Smooth muscle cell of trachea (primary cell): ENCODE measurements around the gene ESF1. TPM values are rescaled to one million over a fixed set of nuclear protein-coding genes. Genes with fewer than 3 reads are reported as not detected.

Experiments
- total RNA-seq: library from RNA; depleted of rRNA; stranded (reverse); fragments of >200 nt; gene quantifications from 2 replicates; pipeline ENCODE4 v1.2.1, GENCODE V29; 2014

ESF1 gene, protein sequence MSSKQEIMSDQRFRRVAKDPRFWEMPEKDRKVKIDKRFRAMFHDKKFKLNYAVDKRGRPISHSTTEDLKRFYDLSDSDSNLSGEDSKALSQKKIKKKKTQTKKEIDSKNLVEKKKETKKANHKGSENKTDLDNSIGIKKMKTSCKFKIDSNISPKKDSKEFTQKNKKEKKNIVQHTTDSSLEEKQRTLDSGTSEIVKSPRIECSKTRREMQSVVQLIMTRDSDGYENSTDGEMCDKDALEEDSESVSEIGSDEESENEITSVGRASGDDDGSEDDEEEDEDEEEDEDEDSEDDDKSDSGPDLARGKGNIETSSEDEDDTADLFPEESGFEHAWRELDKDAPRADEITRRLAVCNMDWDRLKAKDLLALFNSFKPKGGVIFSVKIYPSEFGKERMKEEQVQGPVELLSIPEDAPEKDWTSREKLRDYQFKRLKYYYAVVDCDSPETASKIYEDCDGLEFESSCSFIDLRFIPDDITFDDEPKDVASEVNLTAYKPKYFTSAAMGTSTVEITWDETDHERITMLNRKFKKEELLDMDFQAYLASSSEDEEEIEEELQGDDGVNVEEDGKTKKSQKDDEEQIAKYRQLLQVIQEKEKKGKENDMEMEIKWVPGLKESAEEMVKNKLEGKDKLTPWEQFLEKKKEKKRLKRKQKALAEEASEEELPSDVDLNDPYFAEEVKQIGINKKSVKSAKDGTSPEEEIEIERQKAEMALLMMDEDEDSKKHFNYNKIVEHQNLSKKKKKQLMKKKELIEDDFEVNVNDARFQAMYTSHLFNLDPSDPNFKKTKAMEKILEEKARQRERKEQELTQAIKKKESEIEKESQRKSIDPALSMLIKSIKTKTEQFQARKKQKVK
- total RNA-seq, result 10.6 and 11.2 TPM in 2 replicates

DNA sequence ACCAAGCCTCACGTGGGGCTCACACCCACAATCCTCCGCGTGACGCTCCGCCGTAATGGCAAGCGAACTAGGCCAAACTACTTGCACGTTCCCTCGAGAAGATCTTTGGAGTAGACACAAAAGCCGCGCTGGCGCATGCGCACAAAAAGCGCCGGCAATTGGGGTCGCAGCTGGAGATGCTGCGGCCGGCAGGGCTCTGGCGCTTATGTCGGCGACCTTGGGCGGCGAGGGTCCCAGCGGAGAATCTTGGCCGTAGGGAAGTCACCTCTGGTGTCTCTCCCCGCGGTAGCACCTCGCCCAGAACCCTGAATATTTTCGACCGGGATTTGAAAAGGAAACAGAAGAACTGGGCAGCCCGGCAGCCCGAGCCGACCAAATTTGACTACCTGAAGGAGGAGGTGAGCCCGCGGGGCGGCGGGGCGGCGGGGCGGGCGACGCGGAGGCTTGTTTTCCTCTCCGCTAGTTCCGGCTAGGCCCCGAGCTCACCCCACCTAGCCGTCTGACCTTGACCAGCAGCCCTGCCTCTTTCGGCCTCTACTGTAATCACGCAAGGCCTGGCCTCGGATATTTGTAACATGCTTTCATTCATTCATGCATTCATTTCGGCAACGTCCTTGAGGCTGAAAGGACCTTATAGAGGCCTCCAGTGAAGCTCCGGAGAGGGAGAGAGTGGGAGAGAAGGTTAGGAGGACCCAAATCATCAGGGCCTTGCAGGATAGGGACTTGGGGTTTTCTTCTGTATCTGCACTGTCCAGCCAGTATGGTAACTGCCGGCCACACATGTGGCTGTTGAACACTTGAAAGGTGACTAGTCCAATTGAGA lies at the start of gene ESF1, which contains the start of gene NDUFAF5:
ESF1 (minus strand) TSS at position 27 of the 823 bp plus-strand sequence. CDS start 1,779 bp downstream, outside the sequence.
NDUFAF5 (plus strand) TSS at position 136 of the 823 bp plus-strand sequence; CDS start at position 177, 41 bp downstream.

Other genes with a start within 250 kb of the ESF1 start
- gene TASP1, start 146.0 kb downstream of the ESF1 start, total RNA-seq, result 5.6 and 9.5 TPM in 2 replicates
- gene NDUFAF5, start 109 bp upstream of the ESF1 start, total RNA-seq, result 10.9 and 19.1 TPM in 2 replicates
- not detected in 2 replicates for gene SEL1L2, start 205.7 kb upstream of the ESF1 start, total RNA-seq
- 0.50 and 1.5 TPM in 2 replicates for gene MACROD2, start 210.6 kb upstream of the ESF1 start, total RNA-seq